Fibroblast of lung (primary cell): Measurements from ENCODE around the gene GLYATL2. TPM values are rescaled to one million over a fixed set of nuclear protein-coding genes. Genes with fewer than 3 reads are reported as not detected.

Experiments
- DNase-seq, 2 donors: peaks; one replicate each; pipeline versions ENCODE4 v3.0.0 to v3.0.0-alpha.2; 2010; ENCODE audit warnings: low read depth in 2 of 2
- H2AFZ ChIP-seq: 2 replicates; pipeline ENCODE4 v1.5.1; 2012; ENCODE audit warnings: low read length, control low read depth, inconsistent platforms
- H3K27ac ChIP-seq: 2 replicates; pipeline ENCODE4 v1.5.1; 2011; ENCODE audit warnings: low read length, control low read depth; ENCODE audit not compliant: insufficient read depth
- H3K27me3 ChIP-seq: 2 replicates; pipeline ENCODE4 v1.5.1; 2011; ENCODE audit warnings: mild to moderate bottlenecking, low read length; ENCODE audit not compliant: control insufficient read depth, insufficient read depth
- H3K36me3 ChIP-seq: 2 replicates; pipeline ENCODE4 v1.5.1; 2011; ENCODE audit warnings: low read length; ENCODE audit not compliant: control insufficient read depth, insufficient read depth
- H3K4me1 ChIP-seq: 2 replicates; pipeline ENCODE4 v1.5.1; 2011; ENCODE audit warnings: low read length; ENCODE audit not compliant: control insufficient read depth, insufficient read depth; ENCODE audit errors: extremely low read depth
- H3K4me2 ChIP-seq: 2 replicates; pipeline ENCODE4 v1.5.1; 2011; ENCODE audit warnings: low read length, control low read depth; ENCODE audit not compliant: insufficient read depth; ENCODE audit errors: extremely low read depth
- H3K4me3 ChIP-seq, 4 experiments: fragments of 200-600 bp in 1 of 4; sonication (generic) in 1 of 4; replicated peaks in 1 of 4; 2 replicates each; pipeline ENCODE4 v1.5.1; 2011 to 2016; ENCODE audit warnings: low read length in 4 of 4, low read depth in 3 of 4, mild to moderate bottlenecking in 3 of 4, control low read depth in 2 of 4, inconsistent platforms in 1 of 4, mixed read lengths in 1 of 4; ENCODE audit not compliant: insufficient read depth in 1 of 4; ENCODE audit errors: control extremely low read depth in 1 of 4
- H3K79me2 ChIP-seq: 2 replicates; pipeline ENCODE4 v1.5.1; 2012; ENCODE audit warnings: mild to moderate bottlenecking, low read length, inconsistent platforms; ENCODE audit not compliant: control insufficient read depth, insufficient read depth
- H3K9ac ChIP-seq: 2 replicates; pipeline ENCODE4 v1.5.1; 2011; ENCODE audit warnings: mild to moderate bottlenecking, low read length, control low read depth; ENCODE audit not compliant: insufficient read depth
- H3K9me3 ChIP-seq: 2 replicates; pipeline ENCODE4 v1.5.1; 2012; ENCODE audit warnings: low read depth, low read length; ENCODE audit not compliant: control insufficient read depth, insufficient read depth
- H4K20me1 ChIP-seq: 2 replicates; pipeline ENCODE4 v1.5.1; 2011; ENCODE audit warnings: low read length; ENCODE audit not compliant: control insufficient read depth, insufficient read depth; ENCODE audit errors: extremely low read depth
- EZH2 ChIP-seq: IDR thresholded peaks from 2 replicates; pipeline ENCODE4 v1.5.1; 2012; ENCODE audit warnings: low read length, control low read depth, mild to moderate bottlenecking; ENCODE audit errors: missing control alignments
- polyA plus RNA-seq, 2 donors: library from polyadenylated mRNA; depleted of rRNA in 1 of 2; stranded (reverse) in 1 of 2; unstranded in 1 of 2; fragments of >200 nt; gene quantifications; 2 replicates each; pipeline ENCODE4 v1.2.1, GENCODE V29; 2011 to 2012; ENCODE audit warnings: missing spikeins in 1 of 2
- total RNA-seq: library from RNA; depleted of rRNA; stranded (reverse); fragments of >200 nt; gene quantifications from 2 replicates; pipeline ENCODE4 v1.2.1, GENCODE V29; 2014
- TF ChIP-seq, protein P1 (sequence below), 2 donors: IDR thresholded peaks in 1 of 2; conservative IDR thresholded peaks in 1 of 2; 1 replicate in 1 of 2; 2 replicates in 1 of 2; pipeline ENCODE4 v1.5.1; 2011 to 2012; ENCODE audit warnings: low read length in 2 of 2, control low read depth in 1 of 2, inconsistent platforms in 1 of 2, low read depth in 1 of 2, mild to moderate bottlenecking in 1 of 2

Gene GLYATL2
- total and polyA plus RNA-seq, 2 donors (not counting 1 experiment from before 2014, with no cell fraction given) = 1.3 to 2.0 TPM

DNA sequence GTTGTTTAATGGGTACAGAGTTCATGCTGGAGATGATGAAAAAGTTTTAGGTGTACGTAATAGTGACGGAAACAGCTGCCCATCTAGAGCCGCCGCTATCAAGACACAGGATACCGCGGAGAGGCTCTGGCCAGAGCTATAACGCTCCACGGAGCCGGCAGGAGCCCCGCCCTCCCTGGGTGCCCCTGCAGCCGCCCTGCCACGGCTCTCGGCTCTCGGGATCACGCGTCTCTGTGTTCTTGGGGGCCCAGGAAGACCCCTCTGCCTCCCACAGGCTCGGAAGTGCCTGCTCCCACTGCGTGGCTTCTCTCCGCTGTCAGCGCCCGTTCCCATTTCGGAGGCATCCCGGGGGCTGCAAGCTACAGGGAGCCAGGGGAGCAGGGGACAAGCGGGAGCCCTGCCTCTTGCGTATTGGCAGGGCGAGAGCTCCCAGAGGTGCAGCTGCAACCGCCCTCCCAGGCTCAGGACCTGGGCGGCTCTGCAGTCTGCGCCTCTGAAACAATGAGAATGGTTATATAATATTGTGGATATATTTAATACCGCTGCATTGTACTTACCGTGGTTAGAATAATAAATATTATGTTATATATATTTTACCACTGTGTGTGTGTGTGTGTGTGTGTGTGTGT is 13.7 kb downstream of the GLYATL2 start:
- peak overlapping the region in 1 of 4 experiments; percentile 27 for H3K4me3 ChIP-seq
- no peaks in the 10 kb centered on the region for H4K20me1 ChIP-seq
- no peaks in the 10 kb centered on the region for H3K27me3 ChIP-seq
- H3K9ac ChIP-seq = no peak overlapping the region
- no peak for DNase-seq
- no peaks in the 10 kb centered on the region for H3K36me3 ChIP-seq
- no peak overlapping the region for H2AFZ ChIP-seq
- no peak overlapping the region for H3K4me2 ChIP-seq
- no peaks in the 10 kb centered on the region for H3K9me3 ChIP-seq
- H3K79me2 ChIP-seq = no peaks in the 10 kb centered on the region
- no peak overlapping the region for H3K27ac ChIP-seq
- no peaks in the 10 kb centered on the region for H3K4me1 ChIP-seq
- TF ChIP-seq, protein P1, sequence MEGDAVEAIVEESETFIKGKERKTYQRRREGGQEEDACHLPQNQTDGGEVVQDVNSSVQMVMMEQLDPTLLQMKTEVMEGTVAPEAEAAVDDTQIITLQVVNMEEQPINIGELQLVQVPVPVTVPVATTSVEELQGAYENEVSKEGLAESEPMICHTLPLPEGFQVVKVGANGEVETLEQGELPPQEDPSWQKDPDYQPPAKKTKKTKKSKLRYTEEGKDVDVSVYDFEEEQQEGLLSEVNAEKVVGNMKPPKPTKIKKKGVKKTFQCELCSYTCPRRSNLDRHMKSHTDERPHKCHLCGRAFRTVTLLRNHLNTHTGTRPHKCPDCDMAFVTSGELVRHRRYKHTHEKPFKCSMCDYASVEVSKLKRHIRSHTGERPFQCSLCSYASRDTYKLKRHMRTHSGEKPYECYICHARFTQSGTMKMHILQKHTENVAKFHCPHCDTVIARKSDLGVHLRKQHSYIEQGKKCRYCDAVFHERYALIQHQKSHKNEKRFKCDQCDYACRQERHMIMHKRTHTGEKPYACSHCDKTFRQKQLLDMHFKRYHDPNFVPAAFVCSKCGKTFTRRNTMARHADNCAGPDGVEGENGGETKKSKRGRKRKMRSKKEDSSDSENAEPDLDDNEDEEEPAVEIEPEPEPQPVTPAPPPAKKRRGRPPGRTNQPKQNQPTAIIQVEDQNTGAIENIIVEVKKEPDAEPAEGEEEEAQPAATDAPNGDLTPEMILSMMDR (conservative IDR thresholded peaks at IDR 0.05 in 1 of 2, IDR thresholded peaks at IDR 0.05 in 1 of 2; ENCODE audit: low read depth in 1 of 2, low read length in 2 of 2) = no peak
- no peak for TF ChIP-seq EZH2

DNA sequence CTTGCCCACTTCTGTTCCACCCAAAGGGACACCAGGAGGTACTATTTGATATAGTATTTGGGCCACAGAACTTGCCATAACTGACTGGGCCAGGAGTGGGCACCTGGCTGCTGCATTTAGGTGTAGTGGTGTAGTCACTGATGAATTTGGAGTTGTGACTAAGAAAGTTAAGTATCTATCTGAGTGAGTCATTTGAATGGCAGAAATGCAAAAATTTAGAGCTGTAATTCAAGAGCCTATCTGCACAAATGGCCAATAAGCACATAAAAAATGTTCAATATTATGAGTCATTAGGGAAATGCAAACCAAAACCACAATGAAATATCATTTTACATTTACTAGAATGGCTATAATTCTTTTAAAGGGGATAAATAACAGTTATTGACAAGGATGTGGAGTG is 14.7 kb downstream of the GLYATL2 start:
- no peaks in the 10 kb centered on the region for H3K4me1 ChIP-seq
- H3K27me3 ChIP-seq = no peaks in the 10 kb centered on the region
- H3K9ac ChIP-seq = no peak overlapping the region
- TF ChIP-seq, protein P1 (conservative IDR thresholded peaks at IDR 0.05 in 1 of 2, IDR thresholded peaks at IDR 0.05 in 1 of 2; ENCODE audit: low read depth in 1 of 2, low read length in 2 of 2) = no peak
- no peak for TF ChIP-seq EZH2
- no peak overlapping the region for H2AFZ ChIP-seq
- H3K36me3 ChIP-seq = no peaks in the 10 kb centered on the region
- no peaks in the 10 kb centered on the region for H3K79me2 ChIP-seq
- H4K20me1 ChIP-seq = no peaks in the 10 kb centered on the region
- no peak overlapping the region for H3K4me3 ChIP-seq
- peak overlapping the region; percentile 33 for H3K4me2 ChIP-seq
- no peak overlapping the region for H3K27ac ChIP-seq
- no peaks in the 10 kb centered on the region for H3K9me3 ChIP-seq
- DNase-seq = peak; percentile 59 to 77

DNA sequence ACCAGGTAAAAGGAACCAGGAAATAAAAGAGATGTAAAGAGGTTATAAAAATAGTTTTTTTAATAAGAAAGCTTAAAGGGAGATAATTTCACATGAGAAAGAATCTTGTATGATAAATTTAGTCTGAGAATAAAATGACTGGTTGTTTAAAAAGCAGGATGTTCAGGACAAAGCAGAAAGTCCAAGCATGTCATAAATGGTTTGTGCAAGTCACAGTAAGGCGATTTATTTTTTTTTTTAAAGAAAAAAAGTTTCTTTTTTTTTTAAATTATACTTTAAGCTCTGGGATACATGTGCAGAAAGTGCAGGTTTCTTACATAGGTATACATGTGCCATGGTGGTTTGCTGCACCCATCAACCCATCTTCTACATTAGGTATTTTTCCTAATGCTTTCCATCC is 30.8 kb downstream of the GLYATL2 start:
- no peak for DNase-seq

More for the DNA sequence above, 30.8 kb downstream of the GLYATL2 start:
- H3K27me3 ChIP-seq = no peaks in the 10 kb centered on the region
- H3K27ac ChIP-seq = no peak overlapping the region
- H3K9ac ChIP-seq = no peak overlapping the region
- H4K20me1 ChIP-seq = no peaks in the 10 kb centered on the region
- no peak overlapping the region for H2AFZ ChIP-seq
- no peaks in the 10 kb centered on the region for H3K9me3 ChIP-seq
- no peaks in the 10 kb centered on the region for H3K79me2 ChIP-seq
- H3K4me1 ChIP-seq = no peaks in the 10 kb centered on the region
- H3K4me3 ChIP-seq = no peak overlapping the region
- TF ChIP-seq EZH2 = no peak
- TF ChIP-seq, protein P1 (conservative IDR thresholded peaks at IDR 0.05 in 1 of 2, IDR thresholded peaks at IDR 0.05 in 1 of 2; ENCODE audit: low read depth in 1 of 2, low read length in 2 of 2) = no peak
- H3K4me2 ChIP-seq = no peak overlapping the region
- no peaks in the 10 kb centered on the region for H3K36me3 ChIP-seq
